Activated CD4-positive, alpha-beta T cell treated with anti-CD3 and anti-CD28 coated beads, Interleukin-2, Interleukin-6, amounts not matched to agents 100 ng/mL and 50 ng/mL, durations not matched to agents 16 hours and 8 hours (primary cell): ENCODE data around the gene GPR55.

Experiments
- DNase-seq: peaks from one replicate; pipeline ENCODE4 v3.0.0-alpha.2; 2020

The GPR55 gene

DNA sequence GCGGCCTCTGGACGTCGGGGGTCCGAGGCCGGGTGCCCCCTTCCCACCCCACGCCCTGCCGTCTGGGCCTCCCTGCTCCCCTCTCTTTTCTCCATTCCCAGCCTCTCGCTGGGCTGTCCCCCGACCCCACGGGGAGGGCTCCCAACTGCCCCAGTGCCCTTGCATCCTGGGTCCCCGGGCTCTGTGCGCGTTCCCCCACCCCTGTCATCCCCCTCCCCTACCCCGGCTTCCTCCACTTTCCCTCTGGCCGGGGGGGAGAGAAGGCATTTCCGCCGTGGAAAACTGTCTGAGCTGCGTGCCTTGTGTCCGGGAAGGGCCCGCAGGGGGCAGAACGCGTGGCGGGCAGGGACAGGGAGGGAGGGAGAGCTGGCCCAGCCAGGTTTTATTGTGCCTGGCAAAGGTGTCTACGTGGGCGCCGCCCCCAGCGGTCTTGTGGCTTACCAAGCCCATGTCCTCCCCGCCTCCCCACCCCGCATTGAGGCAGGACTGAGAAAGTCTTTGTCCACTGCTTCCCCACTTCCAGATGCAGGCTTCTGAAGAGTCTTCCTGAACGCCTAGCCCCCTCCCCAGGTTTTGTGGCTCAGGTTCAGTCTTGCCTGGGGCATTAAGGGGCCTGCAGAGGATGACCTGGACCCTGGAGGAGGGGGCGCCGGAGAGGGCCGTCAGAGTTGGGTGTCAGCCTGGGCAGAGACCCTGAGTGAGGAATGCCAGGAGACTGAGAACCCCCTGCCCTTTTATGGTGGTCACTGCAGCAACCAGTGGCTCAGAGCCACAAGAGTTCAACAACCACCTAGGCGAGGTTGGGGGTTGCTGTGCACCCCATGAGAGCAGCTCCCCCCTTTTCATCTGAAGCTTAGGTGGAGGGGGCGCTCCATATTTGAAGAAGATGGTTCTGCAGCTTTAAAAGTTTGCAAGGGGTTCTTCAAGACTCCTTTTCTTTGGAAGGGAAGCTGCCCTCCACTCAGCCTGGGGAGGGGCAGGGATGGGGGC lies 59.0 kb downstream of the GPR55 start:
- no peak for DNase-seq

DNA sequence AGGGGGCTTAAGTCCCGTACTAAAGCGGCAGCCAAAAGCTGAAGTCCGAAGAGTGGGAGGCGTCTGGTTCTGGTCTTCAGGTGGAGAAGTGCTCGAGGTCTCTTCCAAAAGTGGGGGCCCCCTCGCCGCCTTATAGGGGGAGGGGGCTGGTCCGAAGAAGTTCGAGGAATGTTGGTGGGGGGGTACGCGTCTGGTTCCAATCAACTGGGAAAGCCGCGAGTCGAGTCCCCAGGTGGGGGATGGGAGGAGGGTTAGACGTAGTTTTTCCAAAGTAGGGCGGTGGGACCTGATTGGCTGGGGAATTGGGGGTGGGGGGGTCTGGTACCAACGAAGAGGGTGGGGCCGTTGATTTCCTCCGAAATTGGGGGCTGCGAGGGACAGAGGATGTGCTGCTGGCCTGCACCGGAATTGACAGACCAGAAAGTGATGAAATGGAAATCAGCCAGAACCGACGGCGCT lies 59.7 kb downstream of the GPR55 start:
- DNase-seq, result no peak

DNA sequence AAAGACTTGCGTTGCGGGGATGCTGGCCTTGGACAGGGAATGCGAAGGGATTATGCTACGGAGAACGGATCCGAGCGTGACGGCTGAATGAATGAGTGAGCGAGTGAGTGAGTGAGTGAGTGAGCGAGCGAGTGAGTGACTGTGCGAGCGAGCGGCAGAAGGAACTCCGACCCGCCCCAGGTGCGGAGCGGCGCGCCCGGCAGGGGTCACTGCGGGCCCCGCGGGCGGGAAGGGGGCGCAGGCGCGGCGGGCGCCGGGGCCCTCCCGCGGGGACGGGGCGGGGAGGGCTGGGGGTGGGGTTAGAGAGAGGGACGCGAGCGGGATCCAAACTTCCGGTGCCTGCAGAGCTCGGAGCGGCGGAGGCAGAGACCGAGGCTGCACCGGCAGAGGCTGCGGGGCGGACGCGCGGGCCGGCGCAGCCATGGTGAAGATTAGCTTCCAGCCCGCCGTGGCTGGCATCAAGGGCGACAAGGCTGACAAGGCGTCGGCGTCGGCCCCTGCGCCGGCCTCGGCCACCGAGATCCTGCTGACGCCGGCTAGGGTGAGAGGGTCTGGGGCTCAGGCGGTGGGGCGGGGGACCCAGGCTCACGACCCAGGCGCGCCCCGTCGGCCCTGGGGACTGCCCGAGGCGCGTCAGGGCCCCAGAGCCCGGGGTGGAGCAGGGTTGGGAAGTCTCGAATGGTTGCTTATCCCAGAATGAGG lies 60.3 kb downstream of the GPR55 start, which contains the start of gene ITM2C:
ITM2C (plus strand) TSS at position 338 of the 702 bp plus-strand sequence; CDS start at position 422, 84 bp downstream.
- DNase-seq, result peak; percentile 81

DNA sequence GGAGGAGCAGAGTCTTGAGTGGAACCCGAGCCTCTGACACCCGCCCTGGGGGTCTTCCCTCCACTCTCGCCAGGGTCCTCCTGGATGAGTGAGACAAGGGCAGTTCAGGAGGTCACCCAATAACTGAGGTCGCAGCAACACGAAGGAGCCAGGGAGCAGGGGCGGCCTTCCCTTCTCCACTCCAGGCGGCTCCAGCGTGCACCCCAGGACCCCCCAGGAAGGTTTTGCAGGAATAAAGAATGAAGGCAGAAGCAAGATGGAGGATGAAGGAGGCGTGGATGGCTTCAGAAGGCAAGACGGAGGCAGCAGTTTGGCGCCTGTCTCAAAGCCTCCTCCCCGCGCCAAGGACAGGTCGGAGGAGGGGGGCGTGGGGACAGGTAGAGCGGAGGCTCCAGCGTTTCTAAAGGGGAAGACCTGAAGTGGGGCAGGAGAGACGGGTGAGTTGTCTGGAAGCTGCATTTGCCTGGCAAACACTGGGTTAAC lies 60.9 kb downstream of the GPR55 start:
- DNase-seq, result no peak

DNA sequence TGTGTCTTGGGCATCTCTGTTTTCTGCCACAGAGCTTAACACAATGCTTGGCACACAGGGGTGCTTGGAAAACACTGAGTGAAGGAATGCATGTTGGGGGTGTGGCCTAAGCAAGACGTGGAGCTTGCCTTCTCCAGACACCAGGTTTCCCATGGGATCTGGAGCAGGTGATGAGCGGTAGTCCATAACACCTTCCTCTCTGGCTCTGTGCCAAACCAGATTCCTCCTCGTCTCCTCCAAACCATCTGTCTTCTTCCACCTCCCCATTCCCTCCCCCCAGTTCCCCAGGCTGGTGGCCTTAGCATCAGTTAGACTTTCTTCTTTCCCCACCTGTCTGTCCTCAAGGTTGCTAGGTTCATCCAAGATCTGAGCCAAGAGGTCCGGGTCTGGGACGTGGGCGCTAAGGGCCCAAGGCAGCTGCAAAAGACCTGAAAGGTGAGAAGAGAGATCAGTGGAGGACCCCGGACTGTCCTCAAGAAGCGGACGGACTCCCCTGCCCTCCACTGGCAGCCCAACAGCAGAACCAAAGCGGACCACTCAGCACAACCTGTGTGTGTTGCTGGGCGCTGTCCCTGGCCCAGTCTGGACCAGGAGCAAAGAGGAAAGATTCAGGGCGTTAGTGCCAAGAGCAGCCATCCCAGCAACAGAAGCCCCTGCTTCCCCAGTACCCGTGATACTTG lies 61.5 kb downstream of the GPR55 start:
- DNase-seq, result no peak

DNA sequence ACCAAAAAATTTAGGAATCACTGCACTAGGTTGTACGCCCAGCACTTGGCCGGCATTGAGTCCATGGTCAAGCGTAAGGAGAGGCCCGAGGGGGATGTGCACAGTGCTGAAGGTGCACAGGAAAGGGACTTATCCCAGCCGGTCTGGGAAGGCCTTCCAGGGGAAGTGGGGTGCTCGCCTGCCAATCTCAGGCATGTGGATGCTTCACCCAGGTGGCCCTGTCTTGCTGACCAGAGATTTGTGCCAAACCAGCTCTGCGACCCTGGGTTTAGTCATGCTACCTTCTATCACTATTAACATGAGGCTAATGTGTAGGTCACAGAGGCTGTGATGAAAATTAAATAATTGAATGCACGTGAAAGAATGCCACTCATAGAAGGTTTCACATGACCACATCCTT lies 62.0 kb downstream of the GPR55 start:
- DNase-seq, result no peak

DNA sequence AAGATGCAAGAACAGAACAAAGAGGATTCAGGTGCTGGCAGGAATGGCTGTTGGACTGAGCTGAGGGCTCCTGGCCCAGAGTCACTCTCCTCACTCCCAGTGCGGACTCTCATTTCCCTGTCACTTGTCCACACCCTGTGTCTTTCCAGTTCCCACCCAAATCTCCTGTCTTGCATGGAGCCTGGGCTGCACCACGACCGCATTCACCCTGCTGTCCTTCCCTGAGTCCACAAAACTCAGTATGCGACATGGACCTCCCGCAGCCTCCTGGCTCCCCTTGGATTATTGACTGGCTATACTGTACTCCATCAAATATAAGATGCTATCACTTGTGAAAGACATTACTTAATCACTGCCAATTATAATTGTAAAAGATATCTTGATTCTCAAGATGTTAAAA lies 62.8 kb downstream of the GPR55 start:
- no peak for DNase-seq

DNA sequence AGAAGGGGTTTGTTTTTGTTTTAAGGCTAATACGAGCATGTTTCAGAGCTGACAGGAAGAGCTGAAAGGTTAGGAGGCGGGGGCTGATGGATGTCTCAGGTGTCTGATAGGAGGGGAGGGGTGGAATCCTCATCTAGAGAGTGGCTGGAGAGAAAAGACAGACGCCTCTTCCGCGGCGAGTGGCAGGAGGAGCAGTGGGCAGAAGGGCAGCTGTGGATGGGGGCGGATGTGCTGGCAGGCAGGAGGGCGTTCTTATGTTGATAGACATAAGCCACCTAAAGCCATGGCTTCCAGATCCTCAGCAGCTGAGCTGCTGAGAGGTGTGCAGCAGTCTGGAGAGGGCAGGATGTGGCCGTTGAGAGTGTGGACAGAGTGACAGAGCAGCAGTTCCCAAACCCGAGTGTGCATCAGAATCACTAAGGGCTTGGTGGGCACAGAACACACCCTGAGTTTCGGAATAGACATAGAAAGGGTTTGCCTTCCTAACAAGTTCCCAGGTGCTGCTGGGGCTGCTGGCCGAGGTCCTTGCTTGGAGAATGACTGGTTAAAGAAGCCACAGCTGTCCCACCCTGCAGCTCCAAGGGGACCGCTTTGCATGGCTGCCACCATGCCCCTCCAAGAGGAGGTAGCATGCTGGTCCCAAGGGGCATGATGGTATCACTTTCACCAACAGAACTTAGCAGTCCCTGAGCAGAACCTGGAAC lies 63.3 kb downstream of the GPR55 start:
- no peak for DNase-seq
